Inferior parietal cortex (tissue), 1 donor: ENCODE measurements around the gene CDR2.
A peak's percentile ranks its signal among the peaks of the same experiment; 100 is the strongest.

Source experiments
- DNase-seq: peaks from one replicate; pipeline ENCODE4 v3.0.0-alpha.2; 2016; ENCODE audit errors: extremely low spot score

CDR2 gene

DNA sequence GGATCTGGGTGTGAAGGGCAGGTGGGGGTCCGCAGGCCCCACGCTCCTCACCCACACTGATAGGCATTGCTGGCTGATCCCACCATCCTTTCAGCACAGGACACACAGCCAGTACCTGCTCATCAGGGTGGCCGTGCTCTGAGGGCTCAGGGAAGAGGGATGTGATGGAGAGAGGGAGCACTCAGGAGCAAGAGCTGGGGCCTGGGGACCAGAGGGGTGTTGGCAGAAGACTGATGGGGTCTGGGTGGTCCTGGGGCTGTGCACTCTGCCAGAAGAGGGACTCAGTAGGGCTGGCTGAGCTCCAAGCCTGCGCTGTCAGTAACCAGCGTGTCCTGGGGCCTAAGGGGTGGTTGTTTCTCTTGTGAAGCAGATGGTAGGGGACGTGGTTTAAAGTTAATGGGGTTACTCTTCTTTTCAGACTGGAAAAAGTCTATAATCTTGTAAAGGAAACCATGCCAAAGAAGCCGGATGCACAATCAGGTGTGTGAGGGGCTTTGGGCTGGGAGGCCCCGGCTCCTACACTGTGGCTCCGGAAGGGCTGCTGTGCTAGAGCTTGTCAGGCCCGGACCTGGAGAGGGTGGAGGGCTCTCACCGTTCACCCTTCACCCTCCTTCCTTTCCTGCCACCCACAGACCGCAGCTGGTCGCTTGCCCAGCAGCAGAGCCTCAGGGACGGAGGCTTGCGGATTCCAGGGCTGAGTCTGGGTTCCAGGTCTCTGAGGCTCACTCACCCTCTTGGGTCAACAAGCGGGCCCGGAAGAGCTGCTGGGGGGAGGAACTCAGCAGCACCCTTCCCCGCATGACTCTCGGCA, 49.4 kb downstream of the CDR2 start:
- DNase-seq = no peak

GRCh38 chr16:22323959-22324786, 50.2 kb downstream of the CDR2 start:
- no peak for DNase-seq

GRCh38 chr16:22323173-22323958, 51.1 kb downstream of the CDR2 start:
- DNase-seq = no peak

DNA sequence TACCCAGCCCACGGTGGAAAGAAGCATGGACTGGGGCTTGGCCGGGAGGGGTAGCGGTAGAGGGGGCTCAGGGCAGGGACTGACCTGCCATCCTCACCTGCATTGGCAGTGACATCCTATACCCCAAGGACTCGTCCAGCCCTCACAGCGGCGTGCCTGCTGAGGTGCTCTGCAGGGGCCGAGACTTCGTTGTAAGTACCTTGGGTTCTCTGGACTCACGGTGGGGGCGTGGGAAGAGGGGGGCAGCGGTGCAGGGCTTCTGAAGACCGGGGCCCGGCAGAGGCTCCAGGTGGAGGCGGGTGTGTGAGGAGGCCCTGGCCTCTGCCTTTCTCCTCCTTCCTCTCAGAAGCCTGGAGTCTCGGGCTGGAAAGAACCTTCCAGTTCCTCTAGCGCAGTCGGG, 51.7 kb downstream of the CDR2 start:
- no peak for DNase-seq

GRCh38 chr16:22322021-22322471, 52.4 kb downstream of the CDR2 start:
- no peak for DNase-seq

GRCh38 chr16:22321340-22322001, 52.9 kb downstream of the CDR2 start:
- peak; percentile 64 for DNase-seq

- no peak for DNase-seq
These were observed 53.7 kb downstream of the CDR2 start for GRCh38 chr16:22320572-22321339.

GRCh38 chr16:22318690-22319358, 55.6 kb downstream of the CDR2 start:
- no peak for DNase-seq

DNA sequence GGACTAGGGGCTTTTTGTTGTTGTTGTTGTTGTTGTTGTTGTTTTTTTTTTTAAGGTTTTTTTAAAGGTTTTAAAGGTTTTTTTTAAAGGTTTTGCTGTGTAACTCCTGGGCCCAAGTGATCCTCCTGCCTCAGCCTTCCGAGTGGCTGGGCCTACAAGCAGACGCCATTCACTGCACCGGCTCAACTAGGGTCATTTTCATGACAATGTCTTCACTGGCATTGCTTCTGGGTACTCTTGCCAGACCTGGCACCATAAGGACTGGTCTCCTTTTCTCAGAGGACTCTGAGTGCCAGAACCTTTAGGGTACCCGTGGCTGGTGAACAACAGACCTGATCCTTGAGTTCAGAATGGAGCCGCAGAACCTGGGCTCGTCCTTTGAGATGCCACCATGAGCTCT, 56.8 kb downstream of the CDR2 start:
- no peak for DNase-seq

DNA sequence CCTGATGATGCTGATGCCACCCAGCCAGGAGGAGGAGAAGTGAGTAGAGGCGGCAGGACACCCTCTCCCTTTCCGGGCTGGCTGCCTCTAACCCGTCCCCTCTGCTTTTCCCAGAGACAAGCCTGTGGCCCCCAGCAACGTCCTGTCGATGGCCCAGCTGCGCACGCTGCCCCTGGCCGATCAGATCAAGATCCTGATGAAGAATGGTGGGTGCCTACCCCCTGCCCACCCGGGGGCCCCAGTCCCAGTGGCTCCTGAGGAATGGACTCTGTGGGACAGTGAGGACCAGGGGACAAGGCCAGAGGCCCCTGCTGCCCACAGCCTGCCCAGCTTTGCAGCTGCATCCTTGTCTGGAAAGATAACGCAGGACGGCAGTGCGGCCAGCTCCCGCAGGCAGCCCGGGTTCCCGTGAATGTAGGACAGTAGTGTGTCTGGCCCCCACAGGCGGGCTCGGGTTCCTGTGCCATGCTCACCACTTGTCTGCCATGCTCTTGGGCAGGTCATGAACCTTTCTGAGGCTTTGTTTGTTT, 57.4 kb downstream of the CDR2 start:
- DNase-seq = no peak

GRCh38 chr16:22316411-22316811, 58.0 kb downstream of the CDR2 start:
- DNase-seq = no peak

- no peak for DNase-seq
These were observed 58.4 kb downstream of the CDR2 start for GRCh38 chr16:22315979-22316378.

- no peak for DNase-seq
These were observed 59.5 kb downstream of the CDR2 start for GRCh38 chr16:22314661-22315626.

GRCh38 chr16:22313876-22314470, 60.4 kb downstream of the CDR2 start:
- no peak for DNase-seq

DNA sequence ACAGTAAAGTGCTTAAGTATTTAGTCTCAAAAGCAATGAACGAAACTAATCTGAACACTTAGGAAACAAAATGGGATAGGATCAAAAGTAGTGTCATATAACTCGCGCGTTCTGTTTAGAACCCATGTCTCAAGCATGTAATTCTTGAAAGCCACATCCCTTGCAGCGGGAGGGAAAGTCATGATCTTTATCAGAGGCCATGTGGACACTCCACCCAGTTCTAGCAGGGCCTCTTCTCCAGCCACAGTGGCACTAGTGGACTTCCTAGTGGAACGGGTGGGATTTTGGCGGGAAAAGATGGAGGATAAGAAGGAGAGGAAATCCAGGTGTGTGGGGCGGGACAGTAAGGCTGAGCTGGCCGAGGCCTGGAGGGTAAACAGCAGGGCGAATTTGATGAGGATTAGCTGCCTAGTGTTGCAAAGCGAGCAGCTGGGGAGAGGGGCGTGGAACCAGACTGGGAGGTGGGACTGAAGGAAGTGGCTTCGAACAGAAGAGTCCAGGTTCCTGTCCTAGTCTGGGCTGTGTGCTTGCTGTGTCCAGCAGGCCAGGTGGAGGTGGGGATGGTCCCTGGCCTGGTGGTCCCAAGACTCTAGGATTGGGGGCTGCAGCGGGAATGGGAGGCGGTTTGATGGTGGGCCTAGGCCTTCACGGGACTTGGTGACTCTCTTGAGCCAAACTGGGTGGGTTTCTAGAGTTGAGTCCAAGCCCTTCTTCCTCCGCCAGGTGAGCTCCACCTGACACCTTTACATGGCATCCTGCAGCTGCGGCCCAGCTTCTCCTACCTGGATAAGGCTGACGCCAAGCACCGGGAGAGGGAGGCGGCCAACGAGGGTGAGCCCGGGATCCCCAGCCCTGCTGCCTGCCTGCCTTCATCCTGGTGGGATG, 61.3 kb downstream of the CDR2 start:
- DNase-seq = no peak

DNA sequence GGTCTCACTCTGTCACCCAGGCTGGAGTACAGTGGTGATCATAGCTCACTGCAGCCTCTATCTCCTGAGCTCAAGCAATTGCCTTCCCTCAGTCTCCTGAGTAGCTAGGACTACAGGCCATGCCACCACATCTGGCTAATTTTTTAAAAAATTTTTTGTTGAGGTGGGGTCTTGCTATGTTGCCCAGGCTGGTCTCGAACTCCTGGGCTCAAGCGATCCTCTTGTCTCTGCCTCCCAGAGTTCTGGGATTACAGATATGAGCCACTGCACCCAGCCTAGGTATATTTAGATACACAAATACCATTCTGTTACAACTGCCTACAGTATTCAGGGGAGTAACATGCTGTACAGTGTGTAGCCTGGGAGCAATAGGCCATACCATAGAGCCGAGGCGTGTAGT, 62.9 kb downstream of the CDR2 start:
- no peak for DNase-seq

- DNase-seq = no peak
These were observed 65.4 kb downstream of the CDR2 start for GRCh38 chr16:22308824-22309520.
